IPS-18c (cell line): ENCODE measurements around the gene TOM1L2.

Experiments used
- H3K4me3 ChIP-seq: 2 replicates; pipeline ENCODE4 v1.7.0; 2013; ENCODE audit warnings: low read depth, mild to moderate bottlenecking, low read length, moderate library complexity; ENCODE audit not compliant: insufficient read depth
- H3K9me3 ChIP-seq: one replicate; pipeline ENCODE4 v1.6.1; 2013; ENCODE audit warnings: mild to moderate bottlenecking, low read length, moderate library complexity; ENCODE audit not compliant: control insufficient read depth, insufficient read depth

The TOM1L2 gene

GRCh38 chr17:17819111-17819510 is 153.1 kb downstream of the TOM1L2 start:
- Histone ChIP-seq H3K9me3 (no peaks in the 10 kb centered on the region), H3K4me3 (no peak overlapping the region)

- Histone ChIP-seq H3K9me3 (no peaks in the 10 kb centered on the region), H3K4me3 (no peak overlapping the region)
Measured at GRCh38 chr17:17818088-17818526, 154.1 kb downstream of the TOM1L2 start.

DNA sequence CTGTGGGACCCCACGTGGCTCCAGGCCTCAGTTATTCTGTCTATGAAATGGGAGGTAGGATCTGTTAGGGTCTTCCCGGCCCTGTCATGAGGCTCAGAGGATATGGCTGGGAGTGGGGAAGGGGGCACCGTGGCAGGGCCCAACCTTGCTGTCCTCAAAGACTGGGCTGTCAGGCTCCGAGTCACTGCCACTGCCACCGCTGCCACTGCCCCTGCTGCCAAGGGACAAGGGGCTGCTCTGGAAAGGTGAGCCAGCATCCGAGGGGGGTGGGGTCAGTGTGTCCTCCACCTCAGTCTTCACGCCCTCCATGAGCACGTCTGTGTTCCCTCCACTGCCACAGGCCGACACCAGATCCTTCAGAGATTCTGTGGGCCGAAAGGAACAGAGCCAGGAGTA is 154.7 kb downstream of the TOM1L2 start:
- H3K4me3 ChIP-seq = no peak overlapping the region
- H3K9me3 ChIP-seq = no peaks in the 10 kb centered on the region

GRCh38 chr17:17816831-17817551 is 155.2 kb downstream of the TOM1L2 start:
- H3K9me3 ChIP-seq = no peaks in the 10 kb centered on the region
- H3K4me3 ChIP-seq = no peak overlapping the region

DNA sequence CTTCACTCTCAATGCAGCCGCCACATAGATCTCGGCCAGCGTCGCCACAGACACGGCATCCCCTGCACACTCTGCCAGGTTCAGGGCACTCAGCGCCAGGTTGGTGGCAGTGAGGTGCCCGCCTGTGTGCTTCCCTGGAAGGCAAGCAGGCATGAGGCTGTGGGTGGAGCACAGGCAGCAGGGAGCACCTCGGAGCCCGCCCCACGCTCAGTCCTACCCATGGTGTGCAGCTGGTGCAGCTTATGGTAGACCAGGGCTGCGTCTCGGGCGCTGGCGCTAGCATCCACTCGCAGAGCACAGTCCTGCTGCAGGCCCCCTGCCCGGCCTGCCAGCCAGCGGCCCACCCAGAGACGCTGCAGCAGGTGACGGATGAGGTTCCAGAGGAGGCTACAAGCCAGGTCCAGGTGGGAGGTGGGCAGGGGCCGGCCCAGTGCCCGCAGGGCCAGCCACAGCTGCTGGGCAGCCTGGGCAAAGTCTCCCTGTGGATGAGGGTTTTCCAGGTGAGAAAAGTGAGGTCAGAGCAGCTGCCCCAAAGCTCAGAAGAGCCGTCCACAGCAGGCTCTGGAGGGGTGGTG is 155.9 kb downstream of the TOM1L2 start:
- H3K9me3 ChIP-seq = no peaks in the 10 kb centered on the region
- H3K4me3 ChIP-seq = no peak overlapping the region

- Histone ChIP-seq H3K4me3 (no peak overlapping the region), H3K9me3 (no peaks in the 10 kb centered on the region)
Measured at GRCh38 chr17:17815436-17816200, 156.6 kb downstream of the TOM1L2 start.

DNA sequence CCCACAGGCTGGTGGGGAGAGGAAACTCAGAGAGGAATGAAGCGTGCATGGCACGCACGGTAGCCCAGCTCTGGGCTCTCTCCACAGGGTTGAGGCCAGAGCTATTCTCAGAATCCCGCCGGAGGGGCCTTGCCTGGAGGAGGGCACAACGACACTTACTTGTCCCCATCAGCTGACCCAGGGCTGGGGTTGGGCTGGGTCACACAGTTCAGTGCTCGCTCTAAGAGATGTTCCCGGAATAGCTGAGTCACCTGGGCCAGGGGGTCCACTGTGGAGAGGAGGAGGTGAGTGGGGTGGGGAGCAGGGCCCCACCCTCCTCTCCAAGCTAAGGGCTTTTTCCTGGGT is 157.2 kb downstream of the TOM1L2 start:
- no peaks in the 10 kb centered on the region for H3K9me3 ChIP-seq
- no peak overlapping the region for H3K4me3 ChIP-seq

GRCh38 chr17:17814162-17815061 is 157.8 kb downstream of the TOM1L2 start:
- Histone ChIP-seq H3K4me3 (no peak overlapping the region), H3K9me3 (no peaks in the 10 kb centered on the region)

GRCh38 chr17:17813725-17814095 is 158.5 kb downstream of the TOM1L2 start:
- no peak overlapping the region for H3K4me3 ChIP-seq
- no peaks in the 10 kb centered on the region for H3K9me3 ChIP-seq

DNA sequence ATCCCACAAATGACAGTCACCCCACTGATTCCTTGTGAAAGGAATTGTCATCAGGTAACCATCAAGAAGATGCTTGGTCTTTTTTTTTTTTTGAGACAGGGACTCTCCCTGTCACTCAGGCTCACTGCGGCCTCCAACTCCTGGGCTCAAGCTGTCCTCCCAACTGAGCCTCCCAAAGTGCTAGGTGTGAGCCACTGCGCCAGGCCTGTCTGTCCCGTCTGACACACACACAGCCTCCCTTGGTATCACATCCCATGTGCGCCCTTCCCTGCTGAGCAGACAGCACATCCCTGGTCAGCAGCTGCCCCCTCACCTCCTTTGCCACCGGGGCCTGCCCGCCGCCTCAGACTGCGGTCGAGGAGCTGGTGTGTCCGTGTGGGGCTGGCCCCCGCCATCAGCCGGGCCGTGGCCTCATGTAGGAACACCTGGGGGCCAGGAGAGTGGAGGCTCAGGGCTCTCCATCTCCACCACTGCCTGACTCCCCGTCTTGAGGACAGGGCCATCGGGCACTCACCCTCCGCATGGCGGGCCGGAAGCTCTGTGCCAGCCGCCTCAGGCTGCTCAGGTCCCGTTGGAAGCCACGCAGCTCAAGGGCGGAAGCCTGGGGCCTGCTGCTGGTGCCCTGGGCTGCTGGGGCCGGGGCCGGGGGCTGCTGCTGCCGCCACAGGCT is 159.0 kb downstream of the TOM1L2 start:
- Histone ChIP-seq H3K9me3 (no peaks in the 10 kb centered on the region), H3K4me3 (no peak overlapping the region)

DNA sequence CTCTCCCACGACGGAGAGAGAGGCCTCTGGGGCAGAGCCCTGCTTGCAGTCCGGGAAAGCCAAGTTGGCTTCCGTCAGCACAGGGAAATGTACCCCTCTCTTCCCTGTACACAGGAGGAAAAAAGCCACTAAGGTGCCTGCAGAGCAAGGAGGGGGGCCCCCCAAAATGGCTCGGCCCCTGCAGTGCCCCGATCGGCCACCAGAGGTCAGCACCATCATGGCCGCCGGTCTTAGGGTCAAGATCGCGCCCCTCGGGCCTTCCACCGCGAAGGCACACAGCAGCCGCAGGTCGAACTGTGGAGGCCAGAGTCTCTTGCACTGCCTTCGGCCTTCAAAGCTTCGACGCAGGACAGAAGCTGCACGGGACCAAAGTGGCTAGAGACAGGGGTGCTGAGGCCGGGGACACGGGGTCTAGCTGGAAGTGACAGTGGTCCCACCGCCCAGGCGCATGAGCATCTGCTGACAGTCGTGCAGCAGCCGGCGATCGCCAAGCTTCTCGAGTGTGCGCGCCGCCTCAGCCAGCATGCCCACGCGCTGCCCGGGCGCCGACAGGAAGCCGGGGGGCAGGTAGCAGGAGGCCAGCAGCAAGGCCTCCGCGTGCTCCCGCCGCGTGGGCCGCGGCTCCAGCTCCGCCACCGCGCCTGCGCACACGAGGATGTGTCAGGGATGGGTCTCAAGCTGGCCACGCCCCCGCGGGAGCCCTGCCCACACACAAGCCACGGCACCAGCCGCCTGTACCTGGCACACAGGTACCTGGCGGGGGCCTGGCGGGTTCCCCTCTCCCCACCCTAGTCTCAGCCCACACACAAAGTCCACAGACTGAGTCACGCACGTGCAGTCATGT is 159.8 kb downstream of the TOM1L2 start:
- H3K4me3 ChIP-seq = no peak overlapping the region
- no peaks in the 10 kb centered on the region for H3K9me3 ChIP-seq

DNA sequence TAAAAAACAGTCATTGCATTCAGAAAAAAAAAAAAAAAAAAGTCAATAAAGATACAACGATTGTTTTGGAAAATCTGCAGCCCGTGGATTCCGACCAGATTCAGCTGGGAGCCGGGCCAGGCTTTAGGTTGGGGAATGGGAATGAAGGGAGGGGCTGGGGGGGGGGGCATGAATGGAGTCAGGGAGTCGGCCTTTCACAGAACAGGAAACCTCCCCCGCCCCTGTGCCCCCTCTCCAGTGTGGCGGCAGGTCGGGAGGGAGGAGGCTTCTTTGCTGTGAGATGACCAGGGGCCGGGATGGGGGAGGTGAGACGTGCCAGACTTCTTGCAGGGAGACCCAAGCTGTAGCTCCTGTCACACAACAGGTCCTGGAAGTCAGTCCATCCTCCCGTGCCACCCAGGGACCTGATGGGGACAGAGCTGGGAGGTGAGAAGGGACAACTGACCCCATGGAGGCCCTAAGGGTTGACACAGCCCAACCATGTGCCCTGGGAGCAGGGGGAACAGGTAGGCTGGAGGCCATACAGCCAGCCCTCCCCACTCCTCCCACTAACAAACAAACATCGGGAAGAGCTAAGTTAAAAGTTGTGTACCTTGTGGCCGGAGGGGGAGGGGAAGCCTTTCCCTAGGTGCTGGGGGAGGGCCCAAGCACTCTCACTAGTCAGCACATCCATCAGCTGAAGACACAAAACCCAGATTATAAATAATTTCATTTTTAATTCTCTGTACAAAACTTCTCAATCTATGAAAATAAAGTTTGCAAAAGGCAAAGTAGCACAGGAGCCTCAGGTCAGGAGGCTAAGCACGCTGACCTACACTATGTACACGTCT is 160.6 kb downstream of the TOM1L2 start:
- Histone ChIP-seq H3K9me3 (no peaks in the 10 kb centered on the region), H3K4me3 (no peak overlapping the region)

DNA sequence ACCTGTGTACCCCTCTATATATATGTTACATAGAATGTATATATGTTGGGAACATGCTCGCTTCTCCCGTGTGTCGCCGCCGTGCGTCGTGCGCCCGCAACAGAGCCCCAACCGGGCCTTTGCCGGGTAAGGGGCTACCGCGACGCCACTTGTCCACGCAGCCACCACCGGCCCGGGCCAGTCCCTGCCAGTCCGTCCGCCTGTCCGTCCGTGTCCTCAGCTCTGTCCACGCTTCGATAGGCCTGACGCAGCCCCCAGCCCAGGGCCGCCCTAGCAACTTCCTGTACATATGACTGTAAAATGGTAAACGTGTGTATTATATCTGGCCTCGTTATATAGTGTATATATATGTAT is 161.3 kb downstream of the TOM1L2 start:
- Histone ChIP-seq H3K4me3 (0 out of 2 replicates have a peak overlapping the region, but pooled peaks have one; percentile 50), H3K9me3 (no peaks in the 10 kb centered on the region)

- peak overlapping the region; percentile 50 for H3K4me3 ChIP-seq
Measured at GRCh38 chr17:17810084-17810894, 161.9 kb downstream of the TOM1L2 start.

More at GRCh38 chr17:17810084-17810894, 161.9 kb downstream of the TOM1L2 start:
- no peaks in the 10 kb centered on the region for H3K9me3 ChIP-seq
